ENCODE data around the gene CFAP74. TPM values are rescaled to one million over a fixed set of nuclear protein-coding genes. Genes with fewer than 3 reads are reported as not detected.

The CFAP74 gene
- total and polyA plus RNA-seq, 8 donors, result 0.23 to 4.7 (median 2.8) TPM

DNA sequence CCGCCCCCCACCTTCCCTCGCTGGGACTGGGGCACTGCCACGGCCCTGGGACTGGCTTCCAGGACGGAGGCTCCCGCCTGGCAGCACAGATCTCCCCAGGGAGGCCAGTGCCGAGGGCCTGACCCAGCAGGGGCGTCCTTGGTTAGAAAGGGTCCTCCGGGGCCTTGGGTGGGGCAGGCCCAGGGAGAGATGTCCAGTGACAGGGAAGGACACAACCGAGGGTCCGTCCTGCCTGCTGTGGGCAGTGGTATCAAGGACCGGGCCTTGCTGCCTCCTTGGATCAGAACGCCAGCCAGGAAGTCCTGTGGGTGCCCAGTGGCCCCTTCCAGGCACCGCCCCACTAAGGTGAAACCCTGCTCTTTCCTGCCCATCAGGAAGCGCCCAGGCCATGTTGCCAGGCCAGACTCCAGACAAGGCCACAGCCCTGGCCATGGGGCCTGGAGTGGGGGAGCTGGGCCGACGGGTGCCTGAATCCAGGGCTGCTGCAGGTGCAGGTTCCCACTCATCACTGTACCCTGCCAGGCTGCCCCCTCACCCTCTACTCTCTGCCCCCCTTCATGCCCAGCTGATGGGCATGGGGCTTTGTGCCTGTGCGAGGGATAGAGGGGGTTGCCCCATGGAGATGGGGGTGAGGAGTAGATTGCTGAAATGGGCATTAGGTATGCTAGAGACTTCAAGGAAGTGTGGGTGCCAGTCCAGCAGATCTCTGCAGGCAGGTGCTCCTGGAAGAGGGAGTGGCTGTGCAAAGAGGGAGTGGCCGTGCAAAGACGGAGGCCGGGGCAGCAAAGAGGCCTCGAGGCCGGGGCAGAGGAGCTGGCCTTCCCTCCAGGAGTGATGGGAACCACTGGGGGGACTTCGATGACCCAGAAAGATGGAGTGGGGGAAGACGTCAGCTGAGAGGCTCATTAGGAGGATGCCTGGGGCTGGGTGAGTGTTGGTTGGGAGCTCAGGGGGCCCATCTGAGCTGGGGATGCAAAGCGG, 44.5 kb upstream of the CFAP74 start:
- Histone ChIP-seq H3K36me3 (no peaks in the 10 kb centered on the region), H3K4me1 (peaks cover 9 to 31% of the 10 kb centered on the region in 2 donors), H3K27me3 (peaks cover 20 to 91% of the 10 kb centered on the region in 2 donors), H3K9me3 (no peaks in the 10 kb centered on the region), H3K4me3 (no peak overlapping the region), H3K27ac (no peak overlapping the region)
- DNase-seq, result peak in 1 of 4 donors; percentile 73
- TF ChIP-seq, protein P1, sequence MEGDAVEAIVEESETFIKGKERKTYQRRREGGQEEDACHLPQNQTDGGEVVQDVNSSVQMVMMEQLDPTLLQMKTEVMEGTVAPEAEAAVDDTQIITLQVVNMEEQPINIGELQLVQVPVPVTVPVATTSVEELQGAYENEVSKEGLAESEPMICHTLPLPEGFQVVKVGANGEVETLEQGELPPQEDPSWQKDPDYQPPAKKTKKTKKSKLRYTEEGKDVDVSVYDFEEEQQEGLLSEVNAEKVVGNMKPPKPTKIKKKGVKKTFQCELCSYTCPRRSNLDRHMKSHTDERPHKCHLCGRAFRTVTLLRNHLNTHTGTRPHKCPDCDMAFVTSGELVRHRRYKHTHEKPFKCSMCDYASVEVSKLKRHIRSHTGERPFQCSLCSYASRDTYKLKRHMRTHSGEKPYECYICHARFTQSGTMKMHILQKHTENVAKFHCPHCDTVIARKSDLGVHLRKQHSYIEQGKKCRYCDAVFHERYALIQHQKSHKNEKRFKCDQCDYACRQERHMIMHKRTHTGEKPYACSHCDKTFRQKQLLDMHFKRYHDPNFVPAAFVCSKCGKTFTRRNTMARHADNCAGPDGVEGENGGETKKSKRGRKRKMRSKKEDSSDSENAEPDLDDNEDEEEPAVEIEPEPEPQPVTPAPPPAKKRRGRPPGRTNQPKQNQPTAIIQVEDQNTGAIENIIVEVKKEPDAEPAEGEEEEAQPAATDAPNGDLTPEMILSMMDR (IDR thresholded peaks at IDR 0.05), result no peak
- intact Hi-C loops (cut with DNase I), result loop anchor here in 1 of 2 donors (5.0 kb wide), 2 partner anchors 81 to 106 kb away; no protein-coding TSS in a partner anchor
- no peak for ATAC-seq

- TF ChIP-seq, protein P1 (IDR thresholded peaks at IDR 0.05), result no peak
- H3K4me1 ChIP-seq, result peaks cover 9 to 31% of the 10 kb centered on the region in 2 donors
- no peak for ATAC-seq
- no peak overlapping the region for H3K27ac ChIP-seq
- H3K9me3 ChIP-seq, result no peaks in the 10 kb centered on the region
- DNase-seq, result peak in 1 of 4 donors; percentile 71
- intact Hi-C loops (cut with DNase I), result loop anchor here in 1 of 2 donors (5.0 kb wide), 2 partner anchors 80 to 105 kb away; no protein-coding TSS in a partner anchor
- H3K27me3 ChIP-seq, result peaks cover 20 to 92% of the 10 kb centered on the region in 2 donors
- no peak overlapping the region for H3K4me3 ChIP-seq
- no peaks in the 10 kb centered on the region for H3K36me3 ChIP-seq
Measured at GRCh38 chr1:2046953-2047748, 43.6 kb upstream of the CFAP74 start.

DNA sequence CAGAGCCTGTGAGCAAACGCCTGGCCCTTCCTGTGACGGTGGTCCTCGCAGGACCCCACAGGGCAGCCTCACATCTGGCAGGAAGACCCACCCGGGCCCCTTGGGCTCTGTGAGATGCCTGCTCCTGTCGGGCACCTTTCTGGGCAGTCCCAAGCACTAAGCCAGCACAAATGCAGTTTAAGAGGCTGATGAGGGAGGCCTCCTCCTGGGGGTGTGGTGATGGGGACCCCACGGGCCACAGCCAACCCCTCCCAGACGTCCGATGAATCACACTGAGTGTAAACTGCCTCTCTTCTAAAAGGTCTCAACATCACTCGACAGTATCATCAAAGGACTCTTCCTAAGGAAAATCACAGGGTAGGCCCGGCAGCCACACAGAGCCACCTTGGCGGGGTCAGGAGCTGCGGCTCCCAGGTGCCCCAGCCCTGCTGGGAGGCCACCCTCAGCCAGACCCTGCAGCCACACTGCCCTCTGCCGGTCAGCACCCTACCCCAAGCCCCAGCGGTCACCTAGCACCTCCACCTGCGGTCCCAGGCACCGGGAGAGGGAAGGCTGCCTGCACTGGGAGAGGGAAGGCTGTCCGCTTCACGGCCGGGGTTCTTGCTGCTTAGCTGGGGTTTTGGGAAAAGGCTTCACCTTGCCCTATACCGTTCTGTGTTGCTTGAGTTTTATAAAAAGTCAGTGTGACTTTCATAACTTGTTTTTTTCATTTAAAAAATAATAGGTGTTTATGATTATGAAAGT, 42.8 kb upstream of the CFAP74 start:
- no peak overlapping the region for H3K4me3 ChIP-seq
- H3K27ac ChIP-seq, result peak overlapping the region in 1 of 2 donors; percentile 33
- DNase-seq, result peak in 3 of 4 donors; percentile 66 to 92 (median 76)
- no peaks in the 10 kb centered on the region for H3K36me3 ChIP-seq
- ATAC-seq, result peak; percentile 48
- H3K27me3 ChIP-seq, result peaks cover 20 to 84% of the 10 kb centered on the region in 2 donors
- TF ChIP-seq, protein P1 (IDR thresholded peaks at IDR 0.05), result peak; percentile 64 to 76
- no peaks in the 10 kb centered on the region for H3K9me3 ChIP-seq
- peaks cover 9 to 31% of the 10 kb centered on the region in 2 donors for H3K4me1 ChIP-seq
- intact Hi-C loops (cut with DNase I), result loop anchor here in 1 of 2 donors (5.0 kb wide), 2 partner anchors 79 to 104 kb away; no protein-coding TSS in a partner anchor

DNA sequence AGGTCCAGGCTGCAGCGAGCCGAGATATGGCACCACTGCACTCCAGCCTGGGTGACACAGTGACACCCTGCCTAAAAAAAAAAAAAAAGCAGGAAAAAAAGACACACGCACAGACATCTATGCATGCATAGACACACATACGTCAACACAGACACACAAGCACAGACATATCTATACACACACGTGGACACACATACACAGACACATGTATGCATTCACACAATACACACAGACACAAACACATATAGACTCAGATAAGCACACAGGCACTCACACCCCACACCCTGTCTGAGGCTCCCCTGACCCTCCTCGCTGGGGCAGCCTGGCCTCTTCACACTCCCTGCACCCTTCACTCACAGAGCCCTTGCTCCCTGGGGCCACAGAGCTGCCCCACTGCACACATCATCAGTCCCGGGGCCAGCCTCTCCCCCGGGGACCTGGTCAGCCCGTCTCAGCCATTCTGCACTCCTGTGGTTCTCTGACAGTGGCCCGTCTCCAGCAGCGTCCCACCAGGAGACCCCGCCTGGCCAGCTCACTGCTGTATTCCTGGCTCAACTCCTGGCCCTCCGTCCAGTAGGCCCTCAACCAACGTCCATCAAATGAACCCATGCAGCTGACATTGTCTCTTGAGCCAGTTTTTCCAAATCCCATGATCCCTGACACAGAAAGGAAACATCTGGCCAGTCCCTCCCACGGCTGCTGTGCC, 42.0 kb upstream of the CFAP74 start:
- Histone ChIP-seq H3K4me1 (peaks cover 9 to 25% of the 10 kb centered on the region in 2 donors), H3K4me3 (no peak overlapping the region), H3K27ac (no peak overlapping the region), H3K9me3 (no peaks in the 10 kb centered on the region), H3K27me3 (peaks cover 14 to 77% of the 10 kb centered on the region in 2 donors), H3K36me3 (no peaks in the 10 kb centered on the region)
- intact Hi-C loops (cut with DNase I), result loop anchor here in 1 of 2 donors (5.0 kb wide), 2 partner anchors 78 to 103 kb away; no protein-coding TSS in a partner anchor
- peak in 2 of 4 donors; percentile 77 to 85 for DNase-seq
- ATAC-seq, result no peak
- TF ChIP-seq, protein P1 (IDR thresholded peaks at IDR 0.05), result no peak
